Lower leg skin (tissue), 4 donors: Measurements from ENCODE around the gene CT47A1. TPM values are rescaled to one million over a fixed set of nuclear protein-coding genes. Genes with fewer than 3 reads are reported as not detected.
"Not testable (repeated sequence)": the region's sequence is repeated elsewhere in the genome, so short reads cannot be mapped to it uniquely, and the experiment has no call there.

Experiments used
- DNase-seq, 2 donors: peaks; one replicate each; pipeline ENCODE4 v3.0.0-alpha.2; 2019; ENCODE audit warnings: low spot score in 2 of 2
- H3K4me3 ChIP-seq: fragments of 200-600 bp; sonication (generic); 2 replicates; pipeline ENCODE4 v1.5.1; 2017; ENCODE audit warnings: mild to moderate bottlenecking, low read depth; ENCODE audit not compliant: poor library complexity, severe bottlenecking
- CTCF ChIP-seq, 3 donors: fragments of 450-650 bp; IDR thresholded peaks; one replicate each; pipeline ENCODE4 v1.5.1; 2016; ENCODE audit warnings: antibody characterized with exemption in 3 of 3, mild to moderate bottlenecking in 3 of 3, moderate library complexity in 2 of 3
- POLR2A ChIP-seq, 2 donors: fragments of 450-650 bp; IDR thresholded peaks; one replicate each; pipeline ENCODE4 v1.6.1; 2016 to 2017; ENCODE audit warnings: antibody characterized with exemption in 2 of 2, mild to moderate bottlenecking in 1 of 2, moderate library complexity in 1 of 2
- whole genome bisulfite sequencing, 2 donors: methylation state at CpG; one replicate each; pipeline ENCODE4 v1.1.5; 2018; 5-methylcytosine and 5-hydroxymethylcytosine counted together
- intact Hi-C: fragments of 100-400 bp; cut with DNase I; formaldehyde crosslinking; loops from one replicate; pipeline ENCODE4 v1.15.0; 2023; ENCODE audit warnings: low total_unique reads
- total RNA-seq, 4 donors: library from RNA; depleted of rRNA; stranded (reverse); fragments of >200 nt; gene quantifications; one replicate each; pipeline ENCODE4 v1.1.0, GENCODE V29; 2016

The CT47A1 gene
- not detected for total RNA-seq

- WGBS, 2 donors, result no CpG with 5 or more reads among the region's 8 CpGs
- intact Hi-C loops, result not testable (repeated sequence)
Measured at GRCh38 chrX:120985660-120986059, at the start of gene CT47A1. Gene CT47A1, minus strand, starts transcription at chrX:120985760. Its CDS starts 231 bp downstream, at chrX:120985529.

GRCh38 chrX:121032531-121032930 is 47.0 kb upstream of the CT47A1 start:
- TF ChIP-seq CTCF (IDR thresholded peaks at IDR 0.05) (no peak), POLR2A (IDR thresholded peaks at IDR 0.05) (no peak)
- DNase-seq, result no peak
- intact Hi-C loops, result no loop called here
- WGBS, 2 donors, result 39 to 57% methylated on average over 2 of the region's 2 CpGs
- H3K4me3 ChIP-seq, result no peak overlapping the region

More at GRCh38 chrX:120985660-120986059, at the start of gene CT47A1:
- not testable (repeated sequence) for DNase-seq, H3K4me3 ChIP-seq

- intact Hi-C loops, result no loop called here
- DNase-seq, result no peak
Measured at GRCh38 chrX:121030083-121030482, 44.5 kb upstream of the CT47A1 start.

GRCh38 chrX:121028419-121028818 is 42.9 kb upstream of the CT47A1 start:
- DNase-seq, result no peak
- no peak overlapping the region for H3K4me3 ChIP-seq
- TF ChIP-seq POLR2A (IDR thresholded peaks at IDR 0.05) (no peak), CTCF (IDR thresholded peaks at IDR 0.05) (no peak)
- WGBS, 2 donors, result 65 to 83% methylated on average over 1 of the region's 1 CpG
- intact Hi-C loops, result no loop called here

More at GRCh38 chrX:121030083-121030482, 44.5 kb upstream of the CT47A1 start:
- 91 to 95% methylated on average over 4 of the region's 4 CpGs for WGBS, 2 donors
- H3K4me3 ChIP-seq, result no peak overlapping the region
- TF ChIP-seq CTCF (IDR thresholded peaks at IDR 0.05) (no peak), POLR2A (IDR thresholded peaks at IDR 0.05) (no peak)

GRCh38 chrX:121014826-121015225 is 29.3 kb upstream of the CT47A1 start:
- intact Hi-C loops, result no loop called here
- no peak for TF ChIP-seq CTCF (IDR thresholded peaks at IDR 0.05)
- no peak for TF ChIP-seq POLR2A (IDR thresholded peaks at IDR 0.05)
- no peak overlapping the region for H3K4me3 ChIP-seq
- 75 to 88% methylated on average over 2 of the region's 2 CpGs for WGBS, 2 donors
- DNase-seq, result no peak

GRCh38 chrX:121013897-121014455 is 28.4 kb upstream of the CT47A1 start:
- TF ChIP-seq CTCF (IDR thresholded peaks at IDR 0.05) (no peak), POLR2A (IDR thresholded peaks at IDR 0.05) (no peak)
- H3K4me3 ChIP-seq, result no peak overlapping the region
- intact Hi-C loops, result no loop called here
- DNase-seq, result no peak
